Astrocyte (in vitro differentiated cells and primary cell): ENCODE results near the gene C17orf107. TPM values are rescaled to one million over a fixed set of nuclear protein-coding genes. Genes with fewer than 3 reads are reported as not detected.
A peak's percentile ranks its signal among the peaks of the same experiment; 100 is the strongest.

Experiments used
- DNase-seq: peaks from one replicate; pipeline ENCODE4 v3.0.0-alpha.2; 2010; ENCODE audit warnings: low read depth
- FAIRE-seq: peaks from 2 replicates; lab custom pipeline; 2011; peaks lifted over from hg19 to GRCh38; lab: Jason Lieb, UNC
- H2AFZ ChIP-seq: 2 replicates; pipeline ENCODE4 v1.6.0; 2012; ENCODE audit warnings: low read depth, low read length, inconsistent platforms
- H3K27ac ChIP-seq: 2 replicates; pipeline ENCODE4 v1.5.1; 2011; ENCODE audit warnings: low read depth, low read length, inconsistent platforms
- H3K27me3 ChIP-seq: 2 replicates; pipeline ENCODE4 v1.6.0; 2011; ENCODE audit warnings: low read length, inconsistent platforms; ENCODE audit not compliant: insufficient read depth
- H3K36me3 ChIP-seq: 2 replicates; pipeline ENCODE4 v1.5.1; 2011; ENCODE audit warnings: low read length, inconsistent platforms; ENCODE audit not compliant: insufficient read depth
- H3K4me1 ChIP-seq: 2 replicates; pipeline ENCODE4 v1.5.1; 2011; ENCODE audit warnings: low read length, inconsistent platforms; ENCODE audit not compliant: insufficient read depth
- H3K4me2 ChIP-seq: 2 replicates; pipeline ENCODE4 v1.6.0; 2012; ENCODE audit warnings: low read length, inconsistent platforms
- H3K4me3 ChIP-seq: 2 replicates; pipeline ENCODE4 v1.5.1; 2011; ENCODE audit warnings: low read depth, mild to moderate bottlenecking, low read length, inconsistent platforms; ENCODE audit not compliant: insufficient read depth
- H3K79me2 ChIP-seq: 2 replicates; pipeline ENCODE4 v1.6.0; 2012; ENCODE audit warnings: mild to moderate bottlenecking, low read length, inconsistent platforms; ENCODE audit not compliant: insufficient read depth
- H3K9ac ChIP-seq: 2 replicates; pipeline ENCODE4 v1.6.0; 2012; ENCODE audit warnings: mild to moderate bottlenecking, low read length, inconsistent platforms
- H3K9me3 ChIP-seq: 2 replicates; pipeline ENCODE4 v1.5.1; 2012; ENCODE audit warnings: low read depth, mild to moderate bottlenecking, low read length, inconsistent platforms; ENCODE audit not compliant: insufficient read depth
- H4K20me1 ChIP-seq: 2 replicates; pipeline ENCODE4 v1.6.0; 2012; ENCODE audit warnings: low read length, inconsistent platforms; ENCODE audit not compliant: insufficient read depth
- H3K27ac Mint-ChIP-seq: one replicate; pipeline ENCODE4 v1.8.0; 2021; ENCODE audit warnings: mild to moderate bottlenecking, mixed read lengths; ENCODE audit not compliant: unreplicated experiment
- H3K27me3 Mint-ChIP-seq: one replicate; pipeline ENCODE4 v1.8.0; 2021; ENCODE audit warnings: low read depth, mixed read lengths; ENCODE audit not compliant: unreplicated experiment
- H3K36me3 Mint-ChIP-seq: one replicate; pipeline ENCODE4 v1.8.0; 2021; ENCODE audit warnings: low read depth, mixed read lengths; ENCODE audit not compliant: unreplicated experiment
- H3K4me1 Mint-ChIP-seq: one replicate; pipeline ENCODE4 v1.8.0; 2021; ENCODE audit warnings: low read depth, mixed read lengths; ENCODE audit not compliant: unreplicated experiment
- H3K4me3 Mint-ChIP-seq: one replicate; pipeline ENCODE4 v1.8.0; 2021; ENCODE audit warnings: mild to moderate bottlenecking, moderate library complexity, mixed read lengths; ENCODE audit not compliant: unreplicated experiment
- H3K9me3 Mint-ChIP-seq: one replicate; pipeline ENCODE4 v1.8.0; 2021; ENCODE audit warnings: mild to moderate bottlenecking, mixed read lengths; ENCODE audit not compliant: unreplicated experiment
- EZH2 ChIP-seq: IDR thresholded peaks from 2 replicates; pipeline ENCODE4 v1.6.1; 2012; ENCODE audit warnings: mild to moderate bottlenecking, low read length, inconsistent platforms; ENCODE audit not compliant: insufficient read depth
- total RNA-seq: library from RNA; stranded (reverse); gene quantifications from 2 replicates; pipeline ENCODE4 v1.2.1, GENCODE V29; 2021
- TF ChIP-seq, protein P1 (sequence below): IDR thresholded peaks from 2 replicates; pipeline ENCODE4 v1.5.1; 2011; ENCODE audit warnings: low read depth, mild to moderate bottlenecking, inconsistent platforms, low read length, moderate library complexity; ENCODE audit not compliant: insufficient read depth

C17orf107 gene
- total RNA-seq, 1 donor from 2014 or later: 2.2 TPM

DNA sequence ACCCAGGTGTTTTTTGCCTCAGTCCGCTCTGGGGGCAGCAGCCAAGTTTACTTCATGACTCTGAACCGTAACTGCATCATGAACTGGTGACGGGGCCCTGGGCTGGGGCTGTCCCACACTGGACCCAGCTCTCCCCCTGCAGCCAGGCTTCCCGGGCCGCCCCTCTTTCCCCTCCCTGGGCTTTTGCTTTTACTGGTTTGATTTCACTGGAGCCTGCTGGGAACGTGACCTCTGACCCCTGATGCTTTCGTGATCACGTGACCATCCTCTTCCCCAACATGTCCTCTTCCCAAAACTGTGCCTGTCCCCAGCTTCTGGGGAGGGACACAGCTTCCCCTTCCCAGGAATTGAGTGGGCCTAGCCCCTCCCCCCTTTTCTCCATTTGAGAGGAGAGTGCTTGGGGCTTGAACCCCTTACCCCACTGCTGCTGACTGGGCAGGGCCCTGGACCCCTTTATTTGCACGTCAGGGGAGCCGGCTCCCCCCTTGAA, 2.1 kb upstream of the C17orf107 start:
- Histone ChIP-seq H3K79me2 (no peaks in the 10 kb centered on the region), H3K4me2 (no peak overlapping the region), H3K27ac (no peak overlapping the region), H4K20me1 (peaks cover 3% of the 10 kb centered on the region), H3K27me3 (peaks cover 2% of the 10 kb centered on the region), H2AFZ (no peak overlapping the region), H3K36me3 (peaks cover 12% of the 10 kb centered on the region), H3K9ac (no peak overlapping the region), H3K9me3 (no peaks in the 10 kb centered on the region), H3K4me3 (no peak overlapping the region), H3K4me1 (peaks cover 6% of the 10 kb centered on the region)
- H3K4me3 Mint-ChIP-seq: no peak overlapping the region
- peaks cover 19% of the 10 kb centered on the region for H3K36me3 Mint-ChIP-seq
- DNase-seq (no peak), FAIRE-seq (no peak)
- no peaks in the 10 kb centered on the region for H3K27me3 Mint-ChIP-seq
- TF ChIP-seq, protein P1, sequence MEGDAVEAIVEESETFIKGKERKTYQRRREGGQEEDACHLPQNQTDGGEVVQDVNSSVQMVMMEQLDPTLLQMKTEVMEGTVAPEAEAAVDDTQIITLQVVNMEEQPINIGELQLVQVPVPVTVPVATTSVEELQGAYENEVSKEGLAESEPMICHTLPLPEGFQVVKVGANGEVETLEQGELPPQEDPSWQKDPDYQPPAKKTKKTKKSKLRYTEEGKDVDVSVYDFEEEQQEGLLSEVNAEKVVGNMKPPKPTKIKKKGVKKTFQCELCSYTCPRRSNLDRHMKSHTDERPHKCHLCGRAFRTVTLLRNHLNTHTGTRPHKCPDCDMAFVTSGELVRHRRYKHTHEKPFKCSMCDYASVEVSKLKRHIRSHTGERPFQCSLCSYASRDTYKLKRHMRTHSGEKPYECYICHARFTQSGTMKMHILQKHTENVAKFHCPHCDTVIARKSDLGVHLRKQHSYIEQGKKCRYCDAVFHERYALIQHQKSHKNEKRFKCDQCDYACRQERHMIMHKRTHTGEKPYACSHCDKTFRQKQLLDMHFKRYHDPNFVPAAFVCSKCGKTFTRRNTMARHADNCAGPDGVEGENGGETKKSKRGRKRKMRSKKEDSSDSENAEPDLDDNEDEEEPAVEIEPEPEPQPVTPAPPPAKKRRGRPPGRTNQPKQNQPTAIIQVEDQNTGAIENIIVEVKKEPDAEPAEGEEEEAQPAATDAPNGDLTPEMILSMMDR: no peak
- TF ChIP-seq EZH2: no peak
- H3K4me1 Mint-ChIP-seq: no peaks in the 10 kb centered on the region
- no peaks in the 10 kb centered on the region for H3K9me3 Mint-ChIP-seq
- H3K27ac Mint-ChIP-seq: no peak overlapping the region

DNA sequence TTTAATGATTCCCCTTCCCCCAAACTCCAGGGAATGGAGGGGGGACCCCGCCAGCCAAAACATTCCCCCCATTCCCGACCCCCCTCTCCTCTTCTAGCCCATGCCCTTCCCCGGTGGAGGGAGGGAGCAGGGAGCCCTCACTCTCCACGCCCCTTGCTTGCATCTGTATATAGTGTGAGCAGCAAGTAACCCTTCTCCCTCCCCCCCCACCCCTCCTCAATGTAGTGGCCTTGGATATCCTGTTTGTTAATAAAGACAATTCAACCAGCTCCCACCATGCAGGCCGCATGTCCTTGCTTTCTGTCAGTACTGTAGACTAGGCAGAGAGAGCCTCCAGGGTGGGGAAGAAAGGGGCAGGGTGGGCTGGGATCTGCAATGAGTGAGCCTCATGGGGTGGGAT, 1.6 kb upstream of the C17orf107 start:
- no peak overlapping the region for H3K4me3 Mint-ChIP-seq
- FAIRE-seq: no peak
- TF ChIP-seq, protein P1: no peak
- TF ChIP-seq EZH2: no peak
- Histone ChIP-seq H3K4me3 (no peak overlapping the region), H3K4me1 (peaks cover 6% of the 10 kb centered on the region), H3K27ac (no peak overlapping the region), H3K36me3 (peaks cover 12% of the 10 kb centered on the region), H3K27me3 (peaks cover 2% of the 10 kb centered on the region), H2AFZ (no peak overlapping the region), H3K4me2 (no peak overlapping the region), H3K9ac (no peak overlapping the region), H3K9me3 (no peaks in the 10 kb centered on the region), H3K79me2 (no peaks in the 10 kb centered on the region), H4K20me1 (peaks cover 5% of the 10 kb centered on the region)
- H3K4me1 Mint-ChIP-seq: no peaks in the 10 kb centered on the region
- H3K27ac Mint-ChIP-seq: no peak overlapping the region
- H3K27me3 Mint-ChIP-seq: no peaks in the 10 kb centered on the region
- no peak for DNase-seq
- H3K36me3 Mint-ChIP-seq: peaks cover 22% of the 10 kb centered on the region
- H3K9me3 Mint-ChIP-seq: no peaks in the 10 kb centered on the region

DNA sequence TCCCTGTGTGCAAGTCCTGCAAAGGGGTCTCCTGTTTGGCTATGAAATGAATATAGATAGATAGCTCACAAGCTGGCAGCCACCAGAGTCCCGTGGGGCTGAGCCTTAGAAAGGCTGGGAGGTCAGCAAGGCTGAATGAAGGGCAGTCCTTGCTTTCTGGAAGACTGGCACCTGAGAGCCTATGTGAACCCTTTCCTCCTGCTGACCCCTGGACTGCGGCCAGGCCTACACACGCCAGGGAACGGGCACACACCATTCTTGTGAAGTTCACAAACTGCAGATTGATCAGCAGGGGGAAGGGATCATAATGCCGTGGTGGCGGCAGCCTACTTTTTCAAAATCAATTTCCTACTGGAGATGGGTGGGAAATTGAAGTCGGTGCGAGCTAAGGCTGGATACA, 985 bp upstream of the C17orf107 start:
- Histone ChIP-seq H3K4me1 (peaks cover 6% of the 10 kb centered on the region), H3K79me2 (no peaks in the 10 kb centered on the region), H3K27ac (no peak overlapping the region), H3K36me3 (peaks cover 12% of the 10 kb centered on the region), H3K4me2 (peak overlapping the region; percentile 78), H3K9me3 (no peaks in the 10 kb centered on the region), H2AFZ (no peak overlapping the region), H4K20me1 (peaks cover 7% of the 10 kb centered on the region), H3K9ac (no peak overlapping the region), H3K27me3 (peaks cover 2% of the 10 kb centered on the region), H3K4me3 (no peak overlapping the region)
- TF ChIP-seq, protein P1: no peak
- no peak for TF ChIP-seq EZH2
- DNase-seq (no peak), FAIRE-seq (no peak)
- Mint-ChIP-seq H3K27ac (no peak overlapping the region), H3K9me3 (no peaks in the 10 kb centered on the region), H3K4me1 (no peaks in the 10 kb centered on the region), H3K4me3 (no peak overlapping the region), H3K27me3 (no peaks in the 10 kb centered on the region), H3K36me3 (peaks cover 22% of the 10 kb centered on the region)
